ENCODE data around the gene LRRC75B.
"Not testable (repeated sequence)": the region's sequence is repeated elsewhere in the genome, so short reads cannot be mapped to it uniquely, and the experiment has no call there.

LRRC75B gene

DNA sequence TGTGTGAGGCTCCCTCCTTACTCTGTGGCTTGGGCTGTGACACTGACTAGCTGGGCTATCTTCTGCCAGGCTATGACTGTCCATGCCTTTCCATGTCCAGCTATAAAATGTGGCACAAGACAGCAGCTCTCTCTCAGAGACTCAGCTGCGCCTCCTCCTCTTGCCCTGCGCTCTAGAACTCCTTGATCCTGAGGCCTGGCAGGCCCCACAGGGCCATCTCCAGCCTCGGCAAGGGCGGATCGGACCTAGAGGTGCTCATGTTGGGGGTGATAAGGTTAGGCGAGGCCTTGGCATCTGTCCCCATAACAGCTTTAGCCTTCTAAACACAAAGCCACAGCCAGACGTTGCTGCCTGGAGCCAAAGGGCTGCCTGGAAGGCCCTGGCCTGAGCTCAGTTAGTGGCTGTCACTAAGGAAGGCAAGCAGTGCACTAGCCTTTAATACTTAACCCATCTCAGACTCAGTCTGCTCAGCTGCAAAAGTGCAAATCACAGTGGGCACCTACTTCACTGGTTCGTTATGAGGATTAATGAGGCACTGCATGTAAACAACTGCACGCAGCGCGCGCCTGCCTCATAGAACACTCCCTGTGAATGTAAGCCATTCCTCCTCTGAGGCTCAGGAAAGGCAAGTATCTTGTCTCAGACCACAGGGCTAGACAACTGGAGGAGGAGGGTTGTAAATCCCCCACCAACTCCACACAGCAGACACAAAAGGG lies 39.1 kb downstream of the LRRC75B start:
- no peak for DNase-seq (ENCODE audit: low read depth, low spot score)

DNA sequence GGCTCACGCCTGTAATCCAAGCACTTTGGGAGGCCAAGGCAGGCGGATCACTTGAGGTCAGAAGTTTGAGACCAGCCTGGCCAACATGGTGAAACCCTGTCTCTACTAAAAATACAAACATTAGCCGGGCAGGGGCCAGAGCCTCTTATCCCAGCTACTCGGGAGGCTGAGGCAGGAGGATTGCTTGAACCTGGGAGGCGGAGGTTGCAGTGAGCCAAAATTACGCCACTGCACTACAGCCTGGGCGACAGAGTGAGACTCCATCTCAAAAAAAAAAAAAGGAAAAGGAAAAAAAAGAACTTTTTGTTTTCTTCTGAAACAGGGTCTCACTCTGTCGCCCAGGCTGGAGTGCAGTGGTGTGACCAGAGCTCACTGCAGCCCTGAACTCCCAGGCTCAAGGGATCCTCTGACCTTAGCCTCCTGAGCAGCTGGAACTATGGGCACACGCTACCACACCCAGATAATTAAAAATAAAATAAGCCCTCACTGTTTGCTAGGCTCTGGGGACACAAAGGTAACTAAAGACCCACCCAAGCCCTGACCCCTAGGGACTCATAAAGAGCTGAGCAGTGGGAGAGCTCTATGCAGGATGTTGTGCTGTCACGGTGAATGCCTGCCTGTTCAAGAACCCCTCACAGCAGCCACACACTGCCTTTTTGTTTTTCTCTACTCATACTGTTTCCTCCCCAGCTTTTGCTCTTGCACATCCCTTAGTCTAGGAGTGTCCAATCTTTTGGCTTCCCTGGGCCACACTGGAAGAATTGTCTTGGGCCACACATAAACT lies 40.2 kb downstream of the LRRC75B start:
- not testable (repeated sequence) for DNase-seq (ENCODE audit: low read depth, low spot score)

DNA sequence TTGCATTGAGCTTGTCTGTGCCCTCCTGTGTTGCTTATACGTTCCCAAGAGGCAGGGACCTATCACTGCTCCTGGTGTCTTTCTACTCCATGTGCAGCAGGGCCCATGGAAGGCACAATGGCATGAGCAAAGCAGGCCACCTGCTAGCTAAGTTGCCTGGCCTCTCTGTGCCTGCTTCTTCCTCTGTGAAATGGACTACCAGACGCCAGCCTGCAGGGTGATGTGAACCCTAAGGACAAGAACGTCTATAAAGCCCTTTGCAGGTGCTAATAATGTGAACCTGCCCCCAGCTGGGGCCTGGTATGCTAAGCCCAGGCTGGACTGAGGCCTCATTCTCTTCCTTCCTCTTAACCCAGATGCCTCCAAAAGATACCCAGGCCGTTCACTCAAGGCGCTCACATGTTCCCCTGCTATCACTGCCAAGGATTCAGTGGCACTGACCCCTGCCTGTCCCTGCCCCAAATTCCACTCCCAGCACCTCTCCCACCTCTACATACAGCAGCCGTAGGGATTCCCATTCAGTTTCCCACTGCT lies 41.9 kb downstream of the LRRC75B start:
- no peak for DNase-seq (ENCODE audit: low read depth, low spot score)

DNA sequence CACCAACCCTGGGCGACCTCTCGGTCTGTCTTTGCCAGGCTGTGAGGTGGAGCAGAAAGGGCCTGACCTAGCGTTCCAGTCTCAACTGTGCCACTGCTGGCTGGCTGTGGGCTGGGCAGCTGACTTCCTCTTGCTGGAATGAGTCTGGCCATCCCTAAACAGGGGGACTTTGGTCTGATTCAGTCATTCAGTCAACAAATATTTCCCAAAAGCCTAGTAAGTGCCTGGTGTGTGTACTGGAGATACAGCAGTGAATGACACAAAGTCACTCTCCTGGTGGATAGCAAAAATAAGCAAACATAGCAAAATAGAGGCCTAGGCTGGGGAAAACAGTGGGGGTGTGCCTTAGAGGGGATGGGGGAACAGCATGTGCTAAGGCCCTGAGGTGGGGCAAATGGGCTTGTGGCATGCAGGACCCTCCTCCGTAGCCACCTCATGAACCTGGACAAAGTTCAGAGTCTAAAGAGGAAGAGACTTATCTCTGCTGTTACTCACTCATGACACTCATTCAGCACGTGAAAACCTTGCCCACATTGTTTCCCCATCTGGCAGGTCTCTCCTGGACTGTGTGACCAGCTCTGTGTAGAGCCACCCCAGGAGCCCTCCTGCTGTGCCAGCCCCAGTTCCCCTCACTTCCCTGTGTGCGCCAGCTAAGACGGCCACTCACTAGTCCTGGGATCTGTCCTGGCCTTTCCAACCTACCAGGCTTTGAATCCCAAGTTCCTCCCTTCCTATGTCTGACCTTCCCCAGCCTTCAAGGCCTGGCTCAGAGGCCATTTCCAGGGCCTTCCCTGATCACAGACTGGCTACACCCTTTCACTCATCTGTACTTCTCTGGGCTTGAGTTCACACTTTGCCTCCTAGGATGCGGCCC lies 42.6 kb downstream of the LRRC75B start:
- no peak for DNase-seq (ENCODE audit: low read depth, low spot score)

DNA sequence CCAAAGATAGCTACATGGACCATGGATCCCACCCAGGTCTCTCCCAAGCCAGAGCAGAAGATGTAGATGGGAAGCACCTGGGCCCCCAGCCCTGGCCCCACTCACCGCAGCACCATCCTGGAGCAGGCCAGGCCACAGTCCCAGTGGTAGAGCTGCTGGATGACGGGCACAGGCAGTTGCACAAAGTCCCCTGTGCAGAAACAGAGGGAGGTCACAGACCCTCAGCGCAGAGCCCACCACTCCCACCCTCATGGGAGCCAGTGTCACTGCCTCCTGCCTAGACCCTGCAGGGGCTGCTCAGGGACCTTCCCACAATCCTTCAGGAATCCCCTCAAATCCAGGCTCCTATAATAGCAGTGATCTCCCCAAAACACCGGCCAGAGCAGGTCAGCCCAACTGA lies 44.1 kb downstream of the LRRC75B start:
- no peak for DNase-seq (ENCODE audit: low read depth, low spot score)

DNA sequence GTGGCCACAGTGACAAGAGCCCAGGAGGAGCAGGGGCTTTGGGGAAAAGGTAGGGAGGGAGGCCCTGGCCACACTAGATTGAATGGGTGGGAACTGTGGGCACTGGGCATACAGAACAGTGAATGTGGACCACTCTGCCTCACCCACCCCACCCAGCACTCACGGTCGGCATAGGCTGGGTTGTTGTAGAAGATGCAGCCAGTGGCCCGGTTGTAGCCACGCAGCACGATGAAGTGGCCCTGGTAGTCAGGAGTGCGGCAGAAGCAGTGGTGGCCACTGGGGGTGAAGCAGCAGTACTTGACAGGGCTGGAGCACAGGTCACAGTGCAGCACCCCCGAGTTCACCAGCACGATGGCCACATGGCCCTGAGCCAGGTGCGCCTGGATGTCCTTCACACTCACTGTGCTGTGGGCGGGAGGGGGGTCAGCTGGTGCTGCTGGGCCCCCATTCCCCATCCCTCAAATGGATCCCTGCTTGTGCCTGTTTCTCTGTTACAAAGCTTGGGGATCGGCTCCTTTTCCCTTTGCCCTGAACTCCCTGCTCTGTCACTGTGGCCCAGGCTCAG lies 49.1 kb downstream of the LRRC75B start:
- DNase-seq (ENCODE audit: low read depth, low spot score) = no peak

DNA sequence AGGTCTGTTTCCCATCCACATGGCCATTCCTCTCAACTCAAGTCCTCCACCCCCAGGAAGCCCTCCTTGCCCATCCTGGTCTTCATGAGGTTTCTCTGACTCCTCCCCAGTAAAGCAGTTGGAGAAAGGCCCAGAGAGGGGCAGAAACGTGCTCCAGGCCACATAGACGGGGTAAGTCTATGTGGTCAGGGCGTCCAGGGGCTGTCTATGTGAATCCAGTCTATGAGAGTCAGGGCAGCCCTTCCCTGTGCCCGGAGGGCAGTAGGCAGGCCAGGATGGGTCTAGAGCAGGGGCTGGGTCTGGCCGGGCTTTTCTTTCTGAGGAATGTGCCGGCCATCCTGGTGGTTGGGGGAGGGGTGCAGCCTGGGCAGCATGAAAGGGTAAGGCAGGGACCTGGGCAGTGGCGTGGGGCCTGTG lies 49.7 kb downstream of the LRRC75B start:
- DNase-seq (ENCODE audit: low read depth, low spot score) = no peak

DNA sequence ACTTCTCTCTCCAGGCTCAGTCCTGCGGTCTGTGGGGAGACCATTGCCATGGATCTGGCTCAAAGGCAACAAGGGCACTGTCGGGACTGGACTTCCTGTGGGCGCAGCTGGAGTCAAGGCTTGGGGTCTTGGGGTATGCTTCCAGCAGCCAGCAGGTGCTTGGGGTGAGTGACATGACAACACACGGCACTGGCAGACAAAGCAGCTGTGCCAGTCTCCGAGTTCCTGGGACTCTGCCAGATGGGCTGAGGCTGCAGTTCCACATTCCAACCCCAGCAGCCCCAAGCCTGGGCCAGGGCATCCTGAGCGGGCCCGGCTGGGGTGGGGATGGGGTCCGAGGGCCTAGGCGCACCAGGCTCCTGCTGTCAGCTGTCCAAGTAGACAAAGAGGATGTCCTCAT lies 50.2 kb downstream of the LRRC75B start:
- no peak for DNase-seq (ENCODE audit: low read depth, low spot score)

DNA sequence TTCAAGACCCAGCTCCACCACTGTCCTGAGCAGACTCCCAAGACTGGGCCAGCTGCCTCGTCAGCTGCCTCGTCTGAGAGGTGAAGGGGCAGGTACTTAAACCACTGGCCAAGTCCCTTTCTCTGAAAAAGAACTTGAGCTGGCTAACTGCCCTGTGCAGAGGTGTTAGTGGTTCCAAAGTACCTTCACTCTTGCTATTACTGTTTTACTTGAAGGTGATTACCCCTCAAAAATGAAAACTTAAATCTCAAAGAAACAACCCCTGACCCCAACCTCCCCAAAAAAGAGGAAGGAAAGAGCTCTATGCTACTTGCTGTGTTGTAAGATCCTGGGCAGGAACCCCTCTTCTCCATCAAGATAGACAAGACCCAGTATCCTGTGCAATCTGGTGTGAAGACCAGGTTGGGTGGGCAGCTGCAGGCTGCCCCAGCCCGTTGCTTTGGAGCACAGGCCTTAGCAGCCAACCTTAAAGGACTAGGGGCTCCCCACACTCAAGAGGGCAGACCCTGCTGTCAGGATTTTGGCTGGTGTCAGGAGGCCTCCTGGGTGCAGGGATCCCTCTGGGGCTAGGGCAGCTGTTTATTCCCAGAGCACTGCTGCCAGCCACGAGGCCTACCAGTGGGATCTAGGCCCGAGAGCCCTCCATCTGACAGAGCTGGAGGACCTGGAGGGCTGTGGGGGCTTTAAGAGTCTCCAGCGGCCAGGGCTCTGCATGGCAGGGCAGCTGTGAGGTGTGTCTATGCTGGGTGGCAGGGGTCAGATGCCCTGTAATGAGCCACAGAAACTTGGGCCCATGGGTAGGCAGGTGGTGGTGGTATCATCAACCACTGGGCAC lies 51.0 kb downstream of the LRRC75B start:
- DNase-seq (ENCODE audit: low read depth, low spot score) = no peak

DNA sequence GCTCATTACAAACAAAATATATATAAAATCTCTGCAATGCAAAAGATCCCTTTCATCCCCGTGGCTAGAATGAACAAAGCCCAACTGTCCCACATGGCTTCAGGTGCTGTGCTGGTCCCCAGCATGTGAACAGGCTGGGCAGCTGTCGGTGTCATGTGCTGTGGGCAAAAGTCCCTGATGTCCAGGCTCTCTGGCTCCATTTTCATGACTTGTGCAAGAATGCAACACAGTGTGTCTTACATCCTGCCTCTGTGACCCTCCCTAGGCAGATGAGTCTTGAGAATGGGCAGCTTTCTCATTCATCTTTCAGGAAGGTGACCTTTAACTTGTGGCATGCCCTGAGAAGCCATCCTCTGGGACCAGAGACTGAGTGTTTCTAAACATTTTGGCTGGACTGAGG lies 52.4 kb downstream of the LRRC75B start:
- no peak for DNase-seq (ENCODE audit: low read depth, low spot score)

DNA sequence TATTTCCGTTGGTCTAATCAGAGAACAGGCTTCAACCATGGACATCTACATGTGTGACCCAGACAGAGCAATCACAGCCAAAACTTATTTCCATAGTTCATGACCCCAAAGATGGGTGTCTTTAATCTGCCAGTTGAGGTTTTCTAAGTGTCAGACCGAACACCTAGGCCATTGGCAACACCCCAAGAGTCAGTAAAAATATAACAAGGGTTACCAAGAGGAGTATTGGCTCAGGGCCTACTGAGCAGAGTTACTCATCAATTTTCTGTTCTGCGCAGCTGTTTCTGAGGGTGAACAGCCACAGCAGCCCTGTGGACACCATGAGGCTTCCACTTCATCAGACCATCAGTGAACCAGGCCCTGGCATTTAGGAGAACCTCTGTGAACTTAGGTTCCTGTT lies 56.8 kb downstream of the LRRC75B start:
- DNase-seq (ENCODE audit: low read depth, low spot score) = no peak
